SU-DHL-6 (cell line): ENCODE results near the gene STK10.

Experiments
- H2AFZ ChIP-seq: fragments of 200-600 bp; sonication (generic); 2 replicates; pipeline ENCODE4 v1.6.1; 2014; ENCODE audit warnings: low read depth, mild to moderate bottlenecking, moderate library complexity, mixed read lengths, antibody characterized with exemption, low read length; ENCODE audit not compliant: severe bottlenecking
- H3F3A ChIP-seq: fragments of 200-600 bp; shearing (Covaris generic); 2 replicates; pipeline ENCODE4 v1.6.0; 2016; ENCODE audit warnings: antibody characterized with exemption, mild to moderate bottlenecking; ENCODE audit not compliant: insufficient read depth
- H3K27ac ChIP-seq: fragments of 200-600 bp; sonication (generic); 2 replicates; pipeline ENCODE4 v1.5.1; 2016; ENCODE audit warnings: low read depth, mild to moderate bottlenecking, low read length, moderate library complexity, mixed read lengths
- H3K27me3 ChIP-seq: fragments of 200-600 bp; sonication (generic), shearing (Covaris generic); 2 replicates; pipeline ENCODE4 v1.6.0; 2014; ENCODE audit warnings: mild to moderate bottlenecking, low read length
- H3K36me3 ChIP-seq: fragments of 200-600 bp; sonication (generic); 2 replicates; pipeline ENCODE4 v1.6.1; 2014; ENCODE audit warnings: mild to moderate bottlenecking, low read length, mixed read lengths
- H3K4me2 ChIP-seq: fragments of 300-600, 200-600 bp; shearing (Covaris generic), sonication (generic); 2 replicates; pipeline ENCODE4 v1.6.0; 2014; ENCODE audit warnings: low read length, low read depth, mild to moderate bottlenecking; ENCODE audit not compliant: poor library complexity, severe bottlenecking
- H3K4me3 ChIP-seq: fragments of 200-600 bp; sonication (generic); 2 replicates; pipeline ENCODE4 v1.5.1; 2014; ENCODE audit warnings: antibody characterized with exemption, low read length, mild to moderate bottlenecking, mixed read lengths; ENCODE audit not compliant: insufficient read depth, poor library complexity, severe bottlenecking
- H3K79me2 ChIP-seq: fragments of 200-600 bp; sonication (generic); 2 replicates; pipeline ENCODE4 v1.6.1; 2014; ENCODE audit warnings: mild to moderate bottlenecking, low read length, moderate library complexity; ENCODE audit not compliant: insufficient read depth
- H3K9ac ChIP-seq: fragments of 200-600 bp; sonication (generic); 2 replicates; pipeline ENCODE4 v1.7.0; 2014; ENCODE audit warnings: mild to moderate bottlenecking, low read length
- H3K9me2 ChIP-seq: fragments of 200-600 bp; sonication (generic); replicated peaks from 2 replicates; pipeline ENCODE4 v1.6.1; 2014; ENCODE audit warnings: low read length; ENCODE audit not compliant: insufficient read depth
- H3K9me3 ChIP-seq: fragments of 200-600 bp; sonication (generic); 2 replicates; pipeline ENCODE4 v1.6.1; 2014; ENCODE audit warnings: low read length, mixed read lengths; ENCODE audit not compliant: insufficient read depth
- H4K20me1 ChIP-seq: fragments of 200-600 bp; sonication (generic); 2 replicates; pipeline ENCODE4 v1.6.1; 2014; ENCODE audit warnings: low read depth, mild to moderate bottlenecking, antibody characterized with exemption, low read length, moderate library complexity, mixed read lengths
- CTCF ChIP-seq: fragments of 200-600 bp; sonication (generic); IDR thresholded peaks from one replicate; pipeline ENCODE4 v1.5.1; 2017; ENCODE audit warnings: antibody characterized with exemption, mild to moderate bottlenecking, low read length, moderate library complexity; ENCODE audit not compliant: insufficient read depth, poor library complexity, severe bottlenecking
- EZH2phosphoT487 ChIP-seq: fragments of 200-600 bp; sonication (generic), shearing (Covaris generic); conservative IDR thresholded peaks from 2 replicates; pipeline ENCODE4 v1.6.1; 2018; ENCODE audit warnings: mild to moderate bottlenecking, antibody characterized with exemption, low read length, moderate library complexity, mixed read lengths

Gene STK10

GRCh38 chr5:172106511-172107356 lies 81.3 kb downstream of the STK10 start:
- no peak overlapping the region for H3K9ac ChIP-seq
- no peaks in the 10 kb centered on the region for H3K36me3 ChIP-seq
- H3K27me3 ChIP-seq: no peaks in the 10 kb centered on the region
- no peaks in the 10 kb centered on the region for H4K20me1 ChIP-seq
- H3K79me2 ChIP-seq: peaks cover 3% of the 10 kb centered on the region; the same call in 1 of the 2 replicates
- H3K4me2 ChIP-seq: peak overlapping the region; percentile 28
- no peak overlapping the region for H2AFZ ChIP-seq
- no peaks in the 10 kb centered on the region for H3K9me3 ChIP-seq
- TF ChIP-seq CTCF (peak; percentile 98), EZH2phosphoT487 (no peak)
- no peak overlapping the region for H3K4me3 ChIP-seq
- H3K9me2 ChIP-seq: no peaks in the 10 kb centered on the region
- no peak overlapping the region for H3K27ac ChIP-seq
- H3F3A ChIP-seq: peaks cover 21% of the 10 kb centered on the region

DNA sequence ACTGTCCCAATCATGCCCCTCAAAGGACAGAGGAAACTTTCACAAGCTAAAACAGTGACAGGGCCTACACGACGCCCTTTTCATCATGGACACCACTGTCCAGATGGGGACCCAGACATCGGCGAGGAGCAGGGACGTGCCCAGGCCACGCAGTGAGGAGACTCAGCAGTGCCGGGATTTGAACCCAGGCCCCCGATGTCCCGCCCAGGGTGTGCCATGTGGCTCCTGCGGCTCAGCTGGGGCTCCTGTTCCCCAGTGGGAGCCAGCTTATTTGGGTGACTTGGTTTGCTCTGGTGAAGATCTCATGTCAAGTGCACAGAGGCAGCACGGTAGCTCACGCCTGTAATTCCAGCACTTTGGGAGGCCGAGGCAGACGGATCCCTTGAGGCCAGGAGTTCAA lies 82.2 kb downstream of the STK10 start:
- Histone ChIP-seq H3K27me3 (no peaks in the 10 kb centered on the region), H3K27ac (no peak overlapping the region), H3F3A (peaks cover 14% of the 10 kb centered on the region), H3K9ac (no peak overlapping the region), H4K20me1 (no peaks in the 10 kb centered on the region), H3K9me2 (no peaks in the 10 kb centered on the region), H3K36me3 (no peaks in the 10 kb centered on the region), H3K4me2 (no peak overlapping the region), H3K79me2 (peaks cover 3% of the 10 kb centered on the region; the same call in 1 of the 2 replicates), H3K4me3 (no peak overlapping the region), H2AFZ (no peak overlapping the region), H3K9me3 (no peaks in the 10 kb centered on the region)
- TF ChIP-seq CTCF (no peak), EZH2phosphoT487 (no peak)

DNA sequence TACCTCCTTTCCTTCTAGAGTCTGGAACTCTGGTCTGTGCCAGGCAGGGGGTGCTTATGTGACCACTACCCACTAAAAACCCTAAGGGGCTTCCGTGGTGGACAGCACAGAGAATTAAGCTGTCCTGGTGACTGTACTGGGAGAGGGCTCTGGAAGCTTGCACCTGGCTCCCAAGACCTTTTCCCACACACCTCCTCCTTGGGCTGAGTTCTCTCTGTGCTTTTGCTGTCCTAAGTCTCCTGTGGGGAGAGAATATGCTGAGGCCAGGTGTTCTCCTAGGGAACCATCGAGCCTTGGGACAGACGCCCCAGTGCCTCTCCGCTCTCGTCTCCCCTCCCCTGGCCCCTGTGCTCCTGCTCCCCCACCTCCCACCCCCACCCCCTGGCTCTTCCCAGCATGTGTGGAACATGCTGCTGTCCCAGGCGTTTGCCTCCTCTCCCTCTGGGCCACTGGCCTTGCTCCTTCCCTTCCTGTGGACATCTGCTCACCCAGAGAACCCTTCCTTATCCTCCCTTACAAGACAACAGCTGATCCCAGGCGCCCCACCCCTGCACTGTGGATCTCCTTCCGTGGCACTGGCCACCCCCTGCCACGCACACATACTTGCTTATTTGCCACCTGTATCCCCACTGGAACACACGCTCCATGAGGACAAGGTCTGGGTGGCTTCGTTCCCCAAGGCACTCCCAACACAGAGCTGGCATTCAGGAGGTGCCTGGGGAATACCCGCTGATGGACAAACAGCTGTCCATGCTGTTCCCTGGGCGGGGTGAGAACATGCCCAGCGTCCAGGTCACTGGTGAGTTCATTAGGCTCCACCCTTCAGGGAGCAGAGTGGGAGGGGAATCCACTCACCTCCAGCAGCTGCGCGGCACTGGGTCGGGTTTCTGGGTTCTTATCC lies 83.0 kb downstream of the STK10 start:
- no peak overlapping the region for H2AFZ ChIP-seq
- no peaks in the 10 kb centered on the region for H3K27me3 ChIP-seq
- H3K9me3 ChIP-seq: no peaks in the 10 kb centered on the region
- no peaks in the 10 kb centered on the region for H4K20me1 ChIP-seq
- no peak overlapping the region for H3K27ac ChIP-seq
- H3K9ac ChIP-seq: no peak overlapping the region
- no peak overlapping the region for H3K4me2 ChIP-seq
- no peaks in the 10 kb centered on the region for H3K36me3 ChIP-seq
- H3K4me3 ChIP-seq: no peak overlapping the region
- TF ChIP-seq EZH2phosphoT487 (no peak), CTCF (no peak)
- H3K79me2 ChIP-seq: no peaks in the 10 kb centered on the region
- peaks cover 11% of the 10 kb centered on the region for H3F3A ChIP-seq
- no peaks in the 10 kb centered on the region for H3K9me2 ChIP-seq
